ENCODE measurements around the gene AFF2. TPM values are rescaled to one million over a fixed set of nuclear protein-coding genes. Genes with fewer than 3 reads are reported as not detected.

Gene AFF2
- total and polyA plus RNA-seq, 4 experiments from 2014 or later = 0.03 to 1.0 (median 0.90) TPM; not detected in 1

GRCh38 chrX:148572337-148572736 is 71.9 kb downstream of the AFF2 start:
- ChIA-PET CTCF (ENCODE audit: partially characterized antibody) (interaction anchor here (0.7 kb wide), 1 partner anchor 765 kb away, joined by 3 read pairs; no protein-coding TSS in a partner anchor), POLR2A (ENCODE audit: partially characterized antibody) (no interaction called here)
- Histone ChIP-seq H3K4me3 (ENCODE audit: low read length in 2 of 2) (no peak overlapping the region), H3K36me3 (ENCODE audit: insufficient read depth, low read length) (no peaks in the 10 kb centered on the region), H3K4me1 (ENCODE audit: insufficient read depth, low read length) (no peaks in the 10 kb centered on the region), H3K9me3 (ENCODE audit: control insufficient read depth in 1 of 2, low read length in 2 of 2) (no peaks in the 10 kb centered on the region), H3K27me3 (ENCODE audit: insufficient read depth, low read length) (no peaks in the 10 kb centered on the region), H3K27ac (ENCODE audit: low read depth, low read length) (no peak overlapping the region)
- intact Hi-C loops (cut with micrococcal nuclease) = no loop called here
- Mint-ChIP-seq H3K36me3 (no peaks in the 10 kb centered on the region), H3K27me3 (no peaks in the 10 kb centered on the region), H3K4me1 (no peaks in the 10 kb centered on the region), H3K9me3 (no peaks in the 10 kb centered on the region), H3K4me3 (no peak overlapping the region), H3K27ac (no peak overlapping the region)
- DNase-seq = no peak

- Mint-ChIP-seq H3K36me3 (no peaks in the 10 kb centered on the region), H3K4me3 (no peak overlapping the region), H3K27me3 (peaks cover 0 to under 1% of the 10 kb centered on the region in 2 donors), H3K27ac (no peak overlapping the region), H3K4me1 (no peaks in the 10 kb centered on the region), H3K9me3 (no peaks in the 10 kb centered on the region)
- Histone ChIP-seq H3K27me3 (ENCODE audit: insufficient read depth, low read length) (no peaks in the 10 kb centered on the region), H3K4me3 (ENCODE audit: low read length in 2 of 2) (no peak overlapping the region), H3K36me3 (ENCODE audit: insufficient read depth, low read length) (no peaks in the 10 kb centered on the region), H3K4me1 (ENCODE audit: insufficient read depth, low read length) (no peaks in the 10 kb centered on the region), H3K9me3 (ENCODE audit: control insufficient read depth in 1 of 2, low read length in 2 of 2) (no peaks in the 10 kb centered on the region), H3K27ac (ENCODE audit: low read depth, low read length) (no peak overlapping the region)
- CTCF ChIA-PET (ENCODE audit: partially characterized antibody) = no interaction called here
- POLR2A ChIA-PET (ENCODE audit: partially characterized antibody) = no interaction called here
- intact Hi-C loops (cut with micrococcal nuclease) = no loop called here
- no peak for DNase-seq
These were observed 72.7 kb downstream of the AFF2 start for GRCh38 chrX:148573119-148573518.

GRCh38 chrX:148574237-148574973 is 74.0 kb downstream of the AFF2 start:
- Histone ChIP-seq H3K27me3 (ENCODE audit: insufficient read depth, low read length) (no peaks in the 10 kb centered on the region), H3K36me3 (ENCODE audit: insufficient read depth, low read length) (no peaks in the 10 kb centered on the region), H3K9me3 (ENCODE audit: control insufficient read depth in 1 of 2, low read length in 2 of 2) (no peaks in the 10 kb centered on the region), H3K4me3 (ENCODE audit: low read length in 2 of 2) (no peak overlapping the region), H3K4me1 (ENCODE audit: insufficient read depth, low read length) (no peaks in the 10 kb centered on the region), H3K27ac (ENCODE audit: low read depth, low read length) (no peak overlapping the region)
- no peak for DNase-seq
- ChIA-PET POLR2A (ENCODE audit: partially characterized antibody) (no interaction called here), CTCF (ENCODE audit: partially characterized antibody) (interaction anchor here (1.3 kb wide), 1 partner anchor 440 kb away, joined by 3 read pairs; no protein-coding TSS in a partner anchor)
- H3K4me3 Mint-ChIP-seq = no peak overlapping the region
- no peaks in the 10 kb centered on the region for H3K4me1 Mint-ChIP-seq
- no peaks in the 10 kb centered on the region for H3K36me3 Mint-ChIP-seq
- intact Hi-C loops (cut with micrococcal nuclease) = no loop called here
- peaks cover 0 to 1% of the 10 kb centered on the region in 2 donors for H3K27me3 Mint-ChIP-seq
- H3K9me3 Mint-ChIP-seq = no peaks in the 10 kb centered on the region
- H3K27ac Mint-ChIP-seq = no peak overlapping the region

- Mint-ChIP-seq H3K27me3 (peaks cover 0 to 1% of the 10 kb centered on the region in 2 donors), H3K4me3 (no peak overlapping the region), H3K36me3 (no peaks in the 10 kb centered on the region), H3K27ac (no peak overlapping the region), H3K4me1 (no peaks in the 10 kb centered on the region), H3K9me3 (no peaks in the 10 kb centered on the region)
- Histone ChIP-seq H3K4me3 (ENCODE audit: low read length in 2 of 2) (no peak overlapping the region), H3K36me3 (ENCODE audit: insufficient read depth, low read length) (no peaks in the 10 kb centered on the region), H3K27me3 (ENCODE audit: insufficient read depth, low read length) (no peaks in the 10 kb centered on the region), H3K27ac (ENCODE audit: low read depth, low read length) (no peak overlapping the region), H3K9me3 (ENCODE audit: control insufficient read depth in 1 of 2, low read length in 2 of 2) (no peaks in the 10 kb centered on the region), H3K4me1 (ENCODE audit: insufficient read depth, low read length) (no peaks in the 10 kb centered on the region)
- POLR2A ChIA-PET (ENCODE audit: partially characterized antibody) = no interaction called here
- intact Hi-C loops (cut with micrococcal nuclease) = no loop called here
- CTCF ChIA-PET (ENCODE audit: partially characterized antibody) = interaction anchor here (0.7 kb wide), 1 partner anchor 542 kb away, joined by 3 read pairs; no protein-coding TSS in a partner anchor
- DNase-seq = no peak
These were observed 76.0 kb downstream of the AFF2 start for GRCh38 chrX:148576396-148576795.

GRCh38 chrX:148577741-148578140 is 77.3 kb downstream of the AFF2 start:
- H3K36me3 Mint-ChIP-seq = no peaks in the 10 kb centered on the region
- CTCF ChIA-PET (ENCODE audit: partially characterized antibody) = no interaction called here
- no peaks in the 10 kb centered on the region for H3K4me1 Mint-ChIP-seq
- H3K27ac Mint-ChIP-seq = no peak overlapping the region
- H3K27me3 Mint-ChIP-seq = peaks cover 0 to 1% of the 10 kb centered on the region in 2 donors
- Histone ChIP-seq H3K4me3 (ENCODE audit: low read length in 2 of 2) (no peak overlapping the region), H3K36me3 (ENCODE audit: insufficient read depth, low read length) (no peaks in the 10 kb centered on the region), H3K9me3 (ENCODE audit: control insufficient read depth in 1 of 2, low read length in 2 of 2) (no peaks in the 10 kb centered on the region), H3K4me1 (ENCODE audit: insufficient read depth, low read length) (no peaks in the 10 kb centered on the region), H3K27ac (ENCODE audit: low read depth, low read length) (no peak overlapping the region), H3K27me3 (ENCODE audit: insufficient read depth, low read length) (no peaks in the 10 kb centered on the region)
- peaks cover 0 to under 1% (median 0%) of the 10 kb centered on the region in 8 donors for H3K9me3 Mint-ChIP-seq
- intact Hi-C loops (cut with micrococcal nuclease) = no loop called here
- H3K4me3 Mint-ChIP-seq = no peak overlapping the region
- DNase-seq = no peak
- POLR2A ChIA-PET (ENCODE audit: partially characterized antibody) = no interaction called here

GRCh38 chrX:148580016-148580415 is 79.6 kb downstream of the AFF2 start:
- ChIA-PET CTCF (ENCODE audit: partially characterized antibody) (no interaction called here), POLR2A (ENCODE audit: partially characterized antibody) (no interaction called here)
- Mint-ChIP-seq H3K27me3 (peaks cover 0 to 1% of the 10 kb centered on the region in 2 donors), H3K4me3 (no peak overlapping the region), H3K4me1 (no peaks in the 10 kb centered on the region), H3K36me3 (no peaks in the 10 kb centered on the region), H3K27ac (no peak overlapping the region), H3K9me3 (peaks cover 0 to 2% (median 0%) of the 10 kb centered on the region in 8 donors)
- no peaks in the 10 kb centered on the region for H3K36me3 ChIP-seq (ENCODE audit: insufficient read depth, low read length)
- intact Hi-C loops (cut with micrococcal nuclease) = no loop called here
- no peak overlapping the region for H3K4me3 ChIP-seq (ENCODE audit: low read length in 2 of 2)
- H3K27me3 ChIP-seq (ENCODE audit: insufficient read depth, low read length) = no peaks in the 10 kb centered on the region
- no peaks in the 10 kb centered on the region for H3K9me3 ChIP-seq (ENCODE audit: control insufficient read depth in 1 of 2, low read length in 2 of 2)
- H3K27ac ChIP-seq (ENCODE audit: low read depth, low read length) = no peak overlapping the region
- H3K4me1 ChIP-seq (ENCODE audit: insufficient read depth, low read length) = no peaks in the 10 kb centered on the region
- no peak for DNase-seq

- Histone ChIP-seq H3K4me3 (ENCODE audit: low read length in 2 of 2) (no peak overlapping the region), H3K9me3 (ENCODE audit: control insufficient read depth in 1 of 2, low read length in 2 of 2) (no peaks in the 10 kb centered on the region), H3K27me3 (ENCODE audit: insufficient read depth, low read length) (no peaks in the 10 kb centered on the region), H3K27ac (ENCODE audit: low read depth, low read length) (no peak overlapping the region), H3K36me3 (ENCODE audit: insufficient read depth, low read length) (no peaks in the 10 kb centered on the region), H3K4me1 (ENCODE audit: insufficient read depth, low read length) (no peaks in the 10 kb centered on the region)
- no peaks in the 10 kb centered on the region for H3K4me1 Mint-ChIP-seq
- ChIA-PET POLR2A (ENCODE audit: partially characterized antibody) (no interaction called here), CTCF (ENCODE audit: partially characterized antibody) (no interaction called here)
- intact Hi-C loops (cut with micrococcal nuclease) = no loop called here
- peaks cover 0 to 2% (median 0%) of the 10 kb centered on the region in 8 donors for H3K9me3 Mint-ChIP-seq
- peaks cover 0 to 1% of the 10 kb centered on the region in 2 donors for H3K27me3 Mint-ChIP-seq
- no peak overlapping the region for H3K27ac Mint-ChIP-seq
- H3K4me3 Mint-ChIP-seq = no peak overlapping the region
- no peak for DNase-seq
- H3K36me3 Mint-ChIP-seq = no peaks in the 10 kb centered on the region
These were observed 81.9 kb downstream of the AFF2 start for GRCh38 chrX:148582353-148582752.

Data from CD4-positive, alpha-beta memory T cell (primary cell).